ES-I3 (cell line): Measurements from ENCODE around the gene TRIM58.

Experiments
- H3K36me3 ChIP-seq: 2 replicates; pipeline ENCODE4 v1.6.1; 2013; ENCODE audit warnings: mild to moderate bottlenecking, low read length, control low read depth, moderate library complexity; ENCODE audit not compliant: insufficient read depth
- H3K4me1 ChIP-seq: 2 replicates; pipeline ENCODE4 v1.6.1; 2013; ENCODE audit warnings: mild to moderate bottlenecking, control low read depth, low read length; ENCODE audit not compliant: insufficient read depth
- H3K9ac ChIP-seq: 2 replicates; pipeline ENCODE4 v1.6.1; 2013; ENCODE audit warnings: low read depth, mild to moderate bottlenecking, low read length, moderate library complexity
- H3K9me3 ChIP-seq: 2 replicates; pipeline ENCODE4 v1.6.1; 2013; ENCODE audit warnings: mild to moderate bottlenecking, low read length, moderate library complexity; ENCODE audit not compliant: control insufficient read depth, insufficient read depth

The TRIM58 gene

GRCh38 chr1:247908766-247909165, 51.8 kb downstream of the TRIM58 start:
- H3K36me3 ChIP-seq, result no peaks in the 10 kb centered on the region
- peaks cover 4% of the 10 kb centered on the region; the same call in 1 of the 2 replicates for H3K9me3 ChIP-seq
- no peaks in the 10 kb centered on the region for H3K4me1 ChIP-seq
- H3K9ac ChIP-seq, result no peak overlapping the region

DNA sequence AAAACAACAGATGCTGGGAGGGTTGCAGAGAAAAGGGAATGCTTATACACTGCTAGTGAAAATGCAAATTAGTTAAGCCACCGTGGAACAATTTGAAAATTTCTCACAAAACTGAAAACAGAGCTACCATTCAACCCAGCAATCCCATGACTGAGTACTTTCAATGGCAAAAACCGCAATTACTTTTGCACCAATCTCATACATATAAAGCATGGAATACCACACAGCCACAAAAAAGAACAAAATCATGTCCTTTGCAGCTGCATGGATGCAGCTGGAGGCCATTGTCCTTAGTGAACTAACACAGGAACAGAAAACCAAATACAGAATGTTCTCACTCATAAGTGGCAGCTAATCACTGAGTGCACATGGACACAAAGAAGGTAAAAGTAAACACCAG, 56.8 kb downstream of the TRIM58 start:
- Histone ChIP-seq H3K4me1 (no peaks in the 10 kb centered on the region), H3K9me3 (peaks cover 3% of the 10 kb centered on the region; the same call in 1 of the 2 replicates), H3K9ac (no peak overlapping the region), H3K36me3 (no peaks in the 10 kb centered on the region)

- no peaks in the 10 kb centered on the region for H3K4me1 ChIP-seq
These were observed 58.1 kb downstream of the TRIM58 start for GRCh38 chr1:247914941-247915662.

GRCh38 chr1:247919952-247920351, 63.0 kb downstream of the TRIM58 start, which contains the start of gene OR2T8:
Gene OR2T8 (plus strand): TSS chr1:247920252. CDS start chr1:247921018, 766 bp downstream.
- no peaks in the 10 kb centered on the region for H3K4me1 ChIP-seq
- H3K9me3 ChIP-seq, result no peaks in the 10 kb centered on the region
- H3K9ac ChIP-seq, result no peak within 1 kb of the TSS
- H3K36me3 ChIP-seq, result no peaks in the 10 kb centered on the region

More at GRCh38 chr1:247914941-247915662, 58.1 kb downstream of the TRIM58 start:
- Histone ChIP-seq H3K9me3 (no peaks in the 10 kb centered on the region), H3K36me3 (no peaks in the 10 kb centered on the region), H3K9ac (no peak overlapping the region)

DNA sequence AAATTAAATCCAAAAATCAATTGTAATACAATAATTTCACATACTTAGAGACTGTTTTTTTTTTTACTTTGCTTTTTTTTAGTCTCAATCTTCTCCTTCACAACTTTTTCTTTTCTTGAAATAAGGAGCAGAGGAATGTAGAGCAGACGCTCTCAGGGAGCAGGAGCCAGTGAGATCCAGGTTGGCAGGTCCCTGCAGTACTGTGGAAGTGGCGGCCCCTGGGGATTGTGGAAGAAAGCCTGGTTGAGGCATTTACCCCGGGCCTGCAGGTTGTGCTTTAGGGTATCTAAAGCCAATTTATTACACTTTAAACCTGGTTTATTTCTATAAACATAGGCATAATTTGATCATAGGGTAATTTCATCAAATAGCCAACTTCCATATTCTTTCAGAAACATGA, 67.0 kb downstream of the TRIM58 start:
- Histone ChIP-seq H3K9ac (no peak overlapping the region), H3K9me3 (no peaks in the 10 kb centered on the region), H3K36me3 (no peaks in the 10 kb centered on the region), H3K4me1 (no peaks in the 10 kb centered on the region)

DNA sequence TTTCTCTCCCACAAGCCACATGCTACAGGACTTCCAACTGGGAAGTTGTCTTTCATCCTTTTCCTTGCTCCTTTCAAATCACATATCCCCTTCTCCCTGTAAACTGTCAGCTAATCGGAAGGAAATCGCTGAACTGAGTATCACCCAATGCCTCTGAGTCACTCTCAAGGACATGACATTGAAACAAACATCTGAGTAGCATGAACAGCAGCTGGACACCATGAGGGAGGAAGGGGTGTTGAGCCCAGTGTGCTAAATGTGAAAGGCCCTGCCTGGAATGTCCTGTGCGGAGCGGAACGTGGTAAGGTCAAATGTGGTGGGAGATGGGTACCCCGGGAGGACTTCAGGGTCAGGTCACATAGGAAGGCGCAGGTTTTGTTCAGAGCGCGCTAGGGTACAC, 67.9 kb downstream of the TRIM58 start, which contains the start of gene OR2AJ1:
TSS of gene OR2AJ1 (plus strand) at position 22 of the 400 bp plus-strand sequence. CDS start 8,880 bp downstream, outside the sequence.
- H3K9me3 ChIP-seq, result no peaks in the 10 kb centered on the region
- H3K4me1 ChIP-seq, result no peaks in the 10 kb centered on the region
- no peak within 1 kb of the TSS for H3K9ac ChIP-seq
- no peaks in the 10 kb centered on the region for H3K36me3 ChIP-seq
